GM21723 (cell line): Measurements from ENCODE around the gene HOXB5.

ENCODE experiments used
- ATAC-seq: cut with Tn5 transposase; IDR thresholded peaks from one replicate; pipeline ENCODE4 v1.9.1; 2021; ENCODE audit warnings: mild to moderate bottlenecking, moderate library complexity; ENCODE audit not compliant: unreplicated experiment

Gene HOXB5

DNA sequence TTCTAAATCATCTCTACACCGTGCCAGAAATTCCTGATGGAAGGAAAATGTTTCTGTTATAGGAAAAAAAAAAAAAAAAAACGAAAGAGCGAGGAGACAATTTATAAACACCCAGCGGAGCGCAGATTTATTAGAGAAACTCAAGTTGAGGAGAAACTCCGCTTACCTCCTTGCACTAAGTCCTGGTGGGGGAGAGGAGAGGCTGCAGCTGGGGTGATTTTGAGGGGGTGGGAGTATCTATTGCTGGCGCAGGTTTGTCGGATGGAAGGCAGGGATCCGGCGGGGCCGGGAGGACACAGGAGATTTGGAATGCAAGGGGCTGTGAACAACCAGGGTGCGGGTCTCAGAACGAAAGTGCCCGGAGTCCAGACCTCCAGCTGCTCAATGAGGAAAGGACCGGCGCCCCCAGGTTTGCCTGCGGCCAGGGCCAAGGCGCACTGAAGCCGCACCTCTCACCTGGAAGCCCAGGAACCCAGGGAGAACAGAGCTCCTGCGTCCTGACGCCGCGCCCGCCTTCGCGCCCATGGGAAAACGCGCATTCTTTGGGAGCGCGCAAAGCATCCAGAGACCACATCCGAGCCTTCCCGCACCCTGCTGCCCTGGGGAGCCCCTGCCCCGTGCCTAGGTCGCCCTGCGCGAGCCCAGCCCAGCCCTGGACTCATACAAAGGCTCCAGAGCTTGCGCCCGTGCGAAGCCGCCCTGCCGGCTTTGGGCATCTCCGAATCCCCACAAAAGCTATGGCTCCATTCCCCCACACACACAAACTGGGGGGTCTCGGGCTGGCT lies 24.1 kb upstream of the HOXB5 start:
- ATAC-seq, result no peak

DNA sequence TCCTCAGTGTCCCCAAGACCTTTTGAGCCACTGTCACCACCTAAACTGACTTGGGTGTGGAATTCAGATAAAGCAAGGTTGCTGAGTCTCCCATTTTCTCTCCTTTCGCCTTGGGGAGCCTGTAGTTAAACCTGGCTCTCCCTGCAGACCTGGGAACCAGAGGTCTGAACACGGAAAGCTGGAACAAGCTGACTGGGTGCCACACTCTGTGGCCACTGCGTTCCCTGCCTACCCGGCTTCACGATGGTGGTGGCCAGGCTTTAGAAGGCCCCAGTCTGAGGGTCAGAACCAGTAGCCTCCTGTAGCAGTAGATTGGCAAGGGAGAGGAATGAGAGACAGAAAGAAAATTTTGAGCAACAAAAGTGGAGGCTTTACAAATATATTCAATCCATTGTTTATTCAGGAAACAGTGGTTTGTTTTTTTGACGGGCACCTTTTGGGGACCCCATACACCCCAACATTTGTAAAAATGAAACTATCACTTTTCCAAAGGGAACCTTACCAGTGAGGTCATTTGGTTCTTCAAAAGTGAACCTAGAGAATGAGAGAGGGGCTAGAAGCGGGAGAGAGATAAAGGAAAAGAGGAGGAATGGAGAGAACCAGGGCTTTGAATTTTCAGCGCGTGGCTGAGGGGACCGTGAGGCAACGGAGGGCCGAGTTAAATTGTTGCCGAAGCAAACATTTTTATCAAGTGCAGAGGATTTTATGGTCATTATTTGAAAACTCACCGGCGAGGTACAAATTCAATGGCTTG lies 23.3 kb upstream of the HOXB5 start:
- no peak for ATAC-seq

DNA sequence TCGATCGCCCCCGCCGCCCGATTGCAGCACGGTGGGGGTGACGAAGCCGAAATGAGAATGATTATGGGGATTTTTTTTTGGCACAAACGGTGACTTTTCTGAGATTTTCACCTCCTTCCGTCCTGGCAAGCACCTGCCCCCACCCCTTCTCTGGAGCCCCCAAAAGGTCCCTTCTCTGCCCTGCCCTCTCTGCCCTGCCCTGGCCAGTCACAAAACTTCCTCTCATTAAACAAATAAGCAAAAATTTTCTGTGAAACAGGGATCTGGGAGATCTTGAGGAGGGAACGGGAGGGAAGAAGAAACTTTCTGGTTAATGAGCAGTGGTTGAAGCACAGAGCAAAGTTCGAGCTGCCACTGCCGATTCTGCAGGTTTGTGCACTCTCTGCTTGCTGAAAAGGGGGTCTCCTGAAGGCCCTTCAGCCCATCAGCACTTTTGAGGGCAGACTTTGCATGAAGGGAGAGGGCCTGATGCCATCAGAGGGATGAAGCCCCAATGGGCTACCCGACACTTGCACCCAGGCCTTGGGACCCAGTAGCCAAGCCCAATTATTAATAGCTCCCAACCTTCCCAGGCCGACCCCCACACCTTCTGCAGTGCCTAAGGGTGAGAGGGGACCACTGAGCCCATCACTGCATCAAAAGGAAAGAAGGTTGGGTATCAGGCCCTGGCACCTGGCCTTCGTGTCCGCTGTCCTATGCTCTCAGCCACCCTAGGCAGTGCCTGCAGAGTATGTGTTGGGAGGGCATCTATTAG lies 22.6 kb upstream of the HOXB5 start:
- no peak for ATAC-seq

DNA sequence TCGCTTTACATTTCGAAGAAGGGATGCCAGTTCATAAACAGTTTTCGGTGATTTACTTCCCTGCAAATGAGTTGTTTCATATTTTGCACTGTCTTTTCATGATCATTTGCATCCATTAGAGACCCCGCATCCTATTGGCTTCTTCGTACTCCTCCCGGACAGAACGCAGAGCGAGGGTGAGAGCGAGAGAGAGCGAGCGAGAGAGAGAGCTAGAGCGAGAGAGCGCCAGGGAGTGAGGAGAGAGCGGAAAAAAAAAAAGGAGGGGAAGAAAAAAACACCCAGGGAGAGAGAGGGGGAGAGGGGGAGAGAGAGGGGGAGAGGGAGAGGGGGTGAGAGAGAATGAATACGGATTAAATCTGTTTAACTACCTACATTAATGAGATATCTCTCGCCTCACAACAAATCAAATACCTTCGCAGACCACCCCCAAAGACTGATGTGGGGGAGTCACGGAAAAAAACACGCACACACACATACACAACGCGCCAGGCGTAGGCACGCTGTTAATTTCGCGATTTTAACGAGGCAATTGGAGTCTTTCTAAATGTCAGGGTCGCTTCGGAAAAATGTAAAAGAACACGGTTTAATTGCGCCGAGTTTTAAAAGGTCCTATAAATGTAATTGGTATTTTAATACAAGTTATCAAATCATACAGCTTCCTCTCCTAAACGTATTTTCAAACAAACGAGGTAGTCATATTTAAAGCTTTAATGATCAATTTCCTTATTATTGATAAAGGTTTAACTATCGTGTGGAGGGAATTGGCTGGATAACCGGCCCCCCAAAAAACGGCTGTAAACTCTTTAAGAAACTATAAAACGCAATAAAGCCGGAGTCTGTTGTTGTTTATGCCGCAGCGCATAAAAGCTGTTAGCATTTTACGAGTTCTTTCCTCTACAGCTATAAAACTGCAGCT lies 21.7 kb upstream of the HOXB5 start, which contains the start of gene HOXB8:
TSS of gene HOXB8 (minus strand) at position 246 of the 916 bp plus-strand sequence. CDS start 588 bp downstream, outside the sequence.
- ATAC-seq, result no peak

- ATAC-seq, result no peak
These were observed 20.5 kb upstream of the HOXB5 start for GRCh38 chr17:48613862-48614694.

GRCh38 chr17:48612854-48613691 lies 19.5 kb upstream of the HOXB5 start:
- ATAC-seq, result no peak

DNA sequence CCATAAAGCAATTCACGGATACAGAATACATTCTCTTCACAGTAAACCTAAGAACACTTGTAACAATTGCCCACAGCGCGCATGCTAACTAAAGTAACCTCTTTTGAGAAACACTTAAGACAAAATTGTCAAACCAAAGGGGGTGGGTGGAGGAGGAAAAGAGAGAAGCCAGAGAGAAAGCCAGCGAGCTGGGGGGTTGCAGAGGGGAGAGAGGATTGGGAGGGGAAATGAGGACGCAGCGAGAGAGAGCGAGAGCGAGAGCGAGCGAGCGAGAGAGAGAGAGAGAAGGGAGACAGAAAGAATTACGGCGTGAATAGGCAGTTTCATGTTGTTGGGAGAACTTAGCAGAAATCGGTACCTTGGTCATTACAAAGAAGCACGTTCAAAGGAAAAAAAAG lies 18.9 kb upstream of the HOXB5 start:
- ATAC-seq, result no peak

DNA sequence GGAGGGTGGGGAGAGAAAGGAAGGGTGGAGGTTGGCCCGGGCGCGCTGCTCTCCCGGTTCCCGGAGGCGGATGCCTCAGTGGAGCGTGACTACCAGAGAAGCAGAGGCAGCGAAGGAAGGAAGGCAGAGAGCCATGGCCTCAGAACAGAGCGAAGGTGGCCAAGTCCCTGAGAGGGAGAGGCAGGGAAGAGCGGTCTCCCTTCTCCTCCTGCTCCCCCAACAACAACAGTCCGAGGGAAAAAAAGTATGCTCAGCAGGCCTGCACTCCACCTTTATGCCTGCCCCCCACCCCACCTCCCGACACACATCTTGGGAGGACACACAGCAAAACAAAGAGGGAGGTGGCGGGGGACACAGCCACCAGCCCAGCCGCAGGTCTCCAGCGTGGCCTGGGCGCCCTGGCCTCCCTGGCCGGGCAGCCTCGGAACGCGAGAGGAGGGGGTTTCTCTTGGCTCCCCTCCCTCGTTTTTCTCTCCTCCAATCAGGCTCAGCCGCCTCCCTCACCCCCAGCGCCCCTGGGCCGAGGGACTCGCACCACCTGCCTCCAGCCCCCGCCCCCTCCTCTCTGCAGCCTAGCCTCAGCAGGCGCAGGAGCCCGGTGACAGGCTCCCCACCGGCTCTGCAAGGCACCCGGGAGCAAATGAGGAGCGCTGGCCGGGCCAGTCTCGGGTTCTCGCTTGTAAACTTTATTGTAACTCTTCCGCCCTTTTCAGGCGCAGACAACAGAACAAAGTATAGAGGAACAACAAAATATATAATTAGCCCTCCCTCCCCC lies 18.3 kb upstream of the HOXB5 start:
- ATAC-seq, result no peak

DNA sequence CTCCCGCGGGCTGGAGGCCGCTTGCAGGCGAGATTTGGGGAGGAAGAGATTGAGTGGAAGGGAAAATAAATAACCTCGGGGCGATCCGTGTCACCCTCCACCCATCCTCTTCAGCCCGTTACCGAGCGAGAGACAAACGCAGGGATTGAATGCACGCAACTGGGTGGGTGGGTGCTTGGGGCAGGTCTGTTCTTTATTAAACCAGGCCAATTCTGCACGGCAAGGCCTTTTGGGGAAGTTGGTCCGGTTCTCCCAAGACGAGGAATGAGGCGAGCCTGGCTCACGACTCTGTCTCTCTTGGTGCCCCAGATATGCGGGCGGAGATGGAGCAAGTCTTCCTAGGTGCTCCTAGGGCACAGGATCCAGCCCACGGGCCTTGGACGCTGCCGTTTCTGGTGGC lies 17.6 kb upstream of the HOXB5 start:
- ATAC-seq, result no peak

GRCh38 chr17:48610282-48611211 lies 17.0 kb upstream of the HOXB5 start, which contains the start of gene HOXB7:
Gene HOXB7 (minus strand): TSS chr17:48611017. CDS start chr17:48610918, 99 bp downstream.
- ATAC-seq, result no peak

DNA sequence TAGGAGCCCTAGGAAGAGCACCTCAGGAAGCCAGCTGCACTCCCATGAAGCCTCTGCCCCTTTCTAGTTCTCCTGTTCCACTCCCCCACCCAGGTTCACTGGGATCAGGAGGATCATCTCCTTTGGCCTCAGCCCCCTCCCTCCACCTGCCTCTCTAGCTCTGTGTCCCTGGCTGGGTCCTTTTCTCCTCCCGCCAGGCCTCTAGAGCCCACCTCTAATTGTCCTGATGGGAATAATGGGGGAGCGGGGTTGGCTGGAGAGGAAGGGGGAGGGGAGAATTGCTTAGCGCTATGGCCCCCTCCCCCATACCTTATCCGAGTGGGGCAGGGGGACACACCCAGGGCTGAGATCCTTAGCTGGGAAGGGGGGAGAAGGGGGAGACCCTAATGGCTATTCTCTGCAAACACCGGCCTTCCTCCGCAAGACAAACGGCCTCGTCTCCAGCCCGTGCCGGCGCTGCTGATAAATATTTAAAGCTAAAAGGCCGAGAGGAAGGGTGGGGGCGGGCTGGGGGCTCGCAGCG lies 16.2 kb upstream of the HOXB5 start:
- ATAC-seq, result no peak

DNA sequence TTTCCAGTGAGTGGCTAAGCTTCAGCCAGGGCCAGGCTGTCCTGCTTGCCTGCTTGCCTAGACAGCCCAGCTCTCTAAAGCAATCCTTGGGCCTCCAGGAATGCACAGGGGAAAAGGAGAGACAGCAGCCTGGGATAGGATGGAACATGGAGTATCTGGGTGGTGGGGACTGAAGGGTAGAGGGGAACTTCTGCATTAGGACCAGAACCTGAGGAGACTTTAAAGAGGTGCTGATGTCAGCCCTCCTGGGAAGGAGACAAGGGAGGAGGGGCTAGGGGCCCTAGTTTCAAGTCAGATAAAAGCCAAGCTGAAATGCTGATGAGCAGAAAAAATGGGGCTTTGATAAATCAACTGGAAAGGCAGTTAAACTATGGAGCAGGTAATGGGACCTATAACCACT lies 15.5 kb upstream of the HOXB5 start:
- ATAC-seq, result no peak

GRCh38 chr17:48608494-48608834 lies 14.9 kb upstream of the HOXB5 start:
- ATAC-seq, result no peak

DNA sequence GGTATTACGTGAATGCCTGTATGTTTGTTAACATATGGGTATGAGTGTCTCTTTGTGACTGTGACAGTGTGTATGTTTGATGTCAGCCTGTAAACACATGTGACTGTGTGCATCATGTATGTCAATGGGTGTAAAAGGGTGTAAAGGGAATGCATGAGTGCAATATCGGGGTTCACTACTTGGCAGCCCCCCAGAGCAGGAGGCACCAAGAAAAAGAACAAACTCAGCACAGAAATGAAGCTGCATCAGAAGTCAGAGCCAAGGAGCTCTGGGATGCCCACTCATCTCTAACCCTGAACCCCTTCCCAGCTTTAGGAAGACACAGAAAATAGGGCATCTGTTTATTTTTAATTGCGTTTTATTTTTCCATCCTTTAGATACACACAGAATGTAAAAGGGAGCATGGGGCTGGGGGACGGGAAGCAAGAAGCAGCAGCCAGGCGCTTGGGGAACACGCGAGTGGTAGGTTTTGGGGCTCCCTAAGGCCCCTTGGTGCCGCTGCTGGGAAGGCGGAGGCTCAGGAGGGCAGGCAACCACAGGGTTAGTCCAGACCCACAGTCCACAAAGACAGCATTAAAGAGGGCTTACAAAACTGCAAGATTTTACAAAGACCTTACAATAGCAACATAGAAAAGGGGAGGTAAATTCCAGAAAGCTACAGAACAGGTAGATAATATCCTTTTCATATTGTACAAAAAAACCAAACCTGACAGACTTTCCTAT lies 13.5 kb upstream of the HOXB5 start:
- ATAC-seq, result no peak

DNA sequence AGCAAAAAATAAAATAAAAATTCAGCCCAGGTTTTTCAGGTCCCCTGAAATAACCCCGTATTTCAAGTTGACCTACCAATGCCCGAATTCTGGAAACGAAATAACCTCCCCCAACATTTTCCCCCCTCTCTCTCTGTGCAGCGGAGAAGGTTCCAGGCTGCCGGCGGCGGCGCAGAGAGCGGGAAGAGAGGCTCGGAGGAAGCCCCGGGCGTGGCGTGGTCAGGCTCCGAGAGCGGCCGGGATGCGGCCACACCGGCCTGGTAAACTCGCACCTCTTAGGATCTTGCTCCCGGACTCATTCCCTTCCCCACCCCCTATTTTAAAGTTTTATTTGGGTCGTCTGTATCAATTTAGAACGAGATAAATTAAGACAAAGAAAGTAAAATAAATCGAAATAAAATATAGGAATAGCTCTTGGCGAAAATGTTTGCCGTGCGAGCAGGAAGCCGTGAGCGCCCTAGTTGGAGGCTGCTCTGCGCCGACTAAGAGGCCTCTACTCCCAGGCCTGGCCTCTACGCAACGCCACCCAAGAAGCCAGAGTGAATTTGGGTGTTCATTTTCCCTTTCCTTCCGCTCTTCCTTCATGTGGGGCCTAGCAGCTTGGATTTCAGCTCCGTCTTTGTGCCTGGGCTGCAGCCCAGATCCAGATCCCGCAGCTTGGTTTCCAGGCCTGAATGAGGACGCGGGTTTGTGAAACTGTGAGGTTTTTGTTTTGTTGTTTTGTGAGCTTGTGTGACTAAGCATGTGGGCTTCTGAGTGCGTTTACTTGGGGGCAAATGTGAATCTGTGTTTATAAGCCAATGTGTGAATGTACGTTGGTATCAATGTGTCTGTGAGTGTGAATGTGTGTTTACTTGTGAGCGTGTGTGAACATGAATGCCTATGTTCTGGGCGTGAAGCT lies 12.7 kb upstream of the HOXB5 start:
- ATAC-seq, result no peak
